Stimulated activated CD8-positive, alpha-beta memory T cell treated with anti-CD3 and anti-CD28 coated beads, Interleukin-4, amount 100 ng/mL, for 24 hours (primary cell): Measurements from ENCODE around the gene ZMIZ1.

Source experiments
- DNase-seq: peaks from one replicate; pipeline ENCODE4 v3.0.0-alpha.2; 2020; ENCODE audit warnings: low read depth

Gene ZMIZ1

GRCh38 chr10:79186486-79187120 is 117.8 kb downstream of the ZMIZ1 start:
- no peak for DNase-seq

DNA sequence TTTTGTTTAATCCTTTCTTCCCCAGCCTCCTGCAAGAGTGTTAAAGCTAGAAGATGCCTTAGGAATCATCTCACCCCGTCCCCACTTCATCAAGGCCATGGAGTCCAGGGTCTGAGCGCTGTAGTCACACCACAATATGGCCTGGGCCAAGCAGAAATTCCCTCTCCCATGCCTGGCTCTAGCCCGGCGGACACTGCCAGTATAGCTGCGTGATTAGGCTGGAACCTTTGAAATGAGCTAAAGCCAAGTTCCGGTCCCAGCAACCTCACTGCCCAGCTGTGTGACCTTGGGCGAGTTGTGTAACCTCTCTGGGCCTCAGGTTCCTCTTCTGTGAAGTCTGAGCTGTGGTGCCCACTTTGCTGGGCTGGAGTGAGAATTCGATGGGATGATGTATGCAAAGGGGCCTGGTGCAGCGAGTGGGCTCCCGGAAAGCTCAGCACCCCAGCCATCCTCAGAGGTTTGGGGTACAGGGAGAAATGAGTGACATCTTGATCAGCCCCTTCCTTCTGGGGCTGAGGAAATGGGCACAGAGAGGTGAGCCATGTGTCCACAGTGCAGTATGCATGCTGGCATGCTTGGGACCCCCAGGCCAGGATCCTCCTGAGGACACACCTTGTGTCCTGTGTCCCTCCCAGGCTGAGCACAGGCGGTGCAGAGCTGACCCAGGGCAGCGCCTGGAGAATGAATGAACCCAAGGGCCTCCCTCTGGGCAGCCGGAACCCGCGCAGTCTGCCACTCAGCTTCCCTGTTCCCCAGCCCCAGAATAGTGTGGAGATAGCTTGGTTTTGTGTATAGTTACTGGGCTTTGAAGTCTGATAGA is 118.6 kb downstream of the ZMIZ1 start:
- DNase-seq, result no peak

DNA sequence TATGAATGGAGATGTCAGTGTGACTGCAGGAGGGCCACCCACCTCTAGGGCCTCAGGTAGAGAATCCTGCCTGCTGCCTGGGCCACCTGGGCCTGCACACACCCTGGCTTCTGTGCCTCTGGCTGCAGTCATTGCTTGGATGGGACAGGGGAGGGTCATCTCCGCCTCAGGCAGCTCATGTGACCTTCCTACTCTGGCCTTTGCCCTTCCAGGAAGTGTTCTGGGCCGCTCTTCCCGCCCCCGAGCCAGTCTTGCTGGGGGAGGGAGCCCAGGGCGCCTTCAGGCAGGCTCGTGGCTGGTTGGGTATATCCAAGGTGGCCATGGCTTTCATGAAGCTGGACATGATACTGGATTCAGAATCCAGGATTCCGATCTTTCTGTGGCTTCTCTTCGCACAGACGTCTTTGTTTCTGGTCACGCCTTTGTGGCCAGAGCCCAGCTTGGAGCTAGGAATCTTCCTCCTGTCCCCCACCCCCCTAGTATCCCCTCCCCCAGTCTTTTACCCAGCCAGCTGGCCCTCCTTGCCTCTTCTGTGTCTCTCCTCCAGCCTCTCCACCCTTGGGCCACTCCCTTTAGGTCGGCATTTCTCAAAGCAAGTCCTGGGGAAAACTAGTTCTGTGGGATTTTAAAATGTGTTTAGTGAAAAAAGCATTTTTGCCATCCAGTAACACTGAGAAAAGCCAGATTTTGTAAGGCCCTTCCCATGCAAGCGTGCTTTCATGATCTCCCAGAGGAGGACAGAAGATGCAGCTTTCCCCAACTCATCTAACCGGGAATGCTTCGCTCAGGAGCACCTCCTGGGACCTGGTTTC is 119.6 kb downstream of the ZMIZ1 start:
- no peak for DNase-seq

DNA sequence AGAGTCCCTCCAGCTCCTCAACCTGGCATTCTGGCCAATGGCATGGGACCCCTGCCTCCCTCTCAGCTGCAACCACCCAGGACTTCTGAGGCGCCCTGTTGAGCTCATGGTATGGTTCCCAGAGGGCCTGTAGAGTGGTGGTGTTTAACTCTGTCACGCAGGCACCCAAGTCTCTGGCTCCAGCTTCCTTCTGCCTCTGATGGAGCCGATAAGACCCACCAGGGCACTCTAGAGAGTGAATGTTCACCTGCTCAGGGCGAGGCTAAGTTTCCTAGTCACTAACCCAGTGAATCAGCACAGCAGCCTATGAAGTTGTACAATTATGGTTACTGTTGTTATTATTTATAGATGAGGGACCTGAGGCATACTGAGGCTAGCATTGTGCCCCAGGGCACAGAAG is 120.4 kb downstream of the ZMIZ1 start:
- no peak for DNase-seq

- DNase-seq, result no peak
These were observed 121.2 kb downstream of the ZMIZ1 start for GRCh38 chr10:79189853-79190435.

- DNase-seq, result no peak
These were observed 122.0 kb downstream of the ZMIZ1 start for GRCh38 chr10:79190740-79191261.

DNA sequence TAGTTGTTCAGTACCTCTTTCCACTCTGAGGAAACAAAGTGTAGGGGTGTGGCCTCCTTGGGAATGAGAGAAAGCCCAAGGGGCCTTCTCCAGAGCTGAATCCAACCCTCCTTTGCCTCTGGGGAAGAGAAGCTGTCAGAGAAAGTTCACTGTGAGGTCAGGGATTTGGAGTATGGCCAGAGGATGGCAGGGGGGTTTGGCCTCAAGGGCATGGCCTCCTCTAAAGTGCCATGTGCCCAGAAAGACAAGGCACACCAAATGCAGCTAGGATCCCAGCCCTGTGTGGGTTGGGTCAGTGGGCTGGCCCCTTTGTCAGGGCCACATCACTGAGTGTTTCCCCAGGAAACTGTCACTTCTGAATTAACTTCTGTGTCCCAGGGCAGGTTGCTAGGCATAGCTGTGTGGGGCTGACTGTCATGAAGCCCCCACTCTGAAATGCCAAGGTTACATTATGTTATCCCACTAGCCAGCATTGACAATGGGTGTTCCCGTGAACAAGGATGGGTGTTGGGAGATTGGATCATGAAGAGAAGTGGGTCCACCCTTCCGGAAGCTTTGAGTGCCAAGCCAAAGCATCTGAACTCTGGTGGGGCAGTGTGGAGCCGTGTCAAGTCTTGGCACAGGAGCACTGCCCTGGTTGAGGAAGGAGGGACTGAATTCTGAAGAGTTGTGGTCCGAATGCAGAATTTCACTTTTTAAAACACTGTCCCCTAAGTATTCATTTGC is 123.3 kb downstream of the ZMIZ1 start:
- DNase-seq, result no peak

DNA sequence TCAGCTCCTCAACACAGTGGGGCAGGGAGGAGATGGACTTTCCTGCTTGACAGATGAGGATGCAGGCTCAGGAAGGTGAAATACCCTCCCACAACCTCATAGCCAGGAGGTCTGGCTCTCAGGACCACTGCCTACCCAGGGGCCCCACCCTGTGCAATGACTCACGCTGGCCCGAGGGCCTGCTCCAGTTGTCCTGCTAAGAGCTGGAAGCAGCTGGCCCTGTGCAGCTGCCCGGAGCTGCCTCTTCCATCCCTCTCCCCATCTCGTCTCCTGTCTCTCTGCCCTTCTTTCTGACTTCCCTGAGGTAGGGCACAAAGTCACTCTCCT is 123.9 kb downstream of the ZMIZ1 start:
- no peak for DNase-seq

DNA sequence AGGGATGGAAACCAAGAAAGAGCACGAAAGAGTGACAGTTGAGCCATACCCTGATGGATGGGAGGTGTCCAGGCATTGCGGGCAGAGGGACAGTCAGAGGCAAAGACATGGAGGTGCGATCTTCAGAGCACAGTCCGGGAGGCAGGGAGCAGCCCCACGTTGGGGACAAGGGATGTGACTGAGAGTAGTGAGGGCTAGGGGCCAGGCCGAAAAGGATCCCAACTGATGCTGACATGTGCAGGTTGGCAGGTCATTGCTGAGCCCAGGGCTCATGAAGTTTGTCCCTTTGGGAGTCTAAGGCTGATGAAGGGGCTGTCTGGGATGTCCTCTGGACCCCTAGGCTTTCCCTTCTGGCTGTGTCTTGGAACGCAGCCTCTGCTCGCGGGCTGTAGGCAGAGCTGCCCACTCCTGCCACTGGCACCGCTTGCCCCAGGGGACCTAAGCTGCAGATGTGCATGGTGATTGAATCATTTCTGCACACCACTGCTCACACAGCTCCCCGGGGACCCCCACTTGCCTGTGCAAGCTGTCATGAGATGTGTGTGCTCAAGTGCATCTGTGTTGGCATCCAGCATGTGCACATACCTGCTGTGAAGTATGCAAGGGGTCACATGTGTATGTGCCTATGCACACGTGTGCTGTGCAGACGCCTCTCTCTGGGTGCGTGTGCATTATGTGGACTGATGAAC is 125.1 kb downstream of the ZMIZ1 start:
- no peak for DNase-seq

DNA sequence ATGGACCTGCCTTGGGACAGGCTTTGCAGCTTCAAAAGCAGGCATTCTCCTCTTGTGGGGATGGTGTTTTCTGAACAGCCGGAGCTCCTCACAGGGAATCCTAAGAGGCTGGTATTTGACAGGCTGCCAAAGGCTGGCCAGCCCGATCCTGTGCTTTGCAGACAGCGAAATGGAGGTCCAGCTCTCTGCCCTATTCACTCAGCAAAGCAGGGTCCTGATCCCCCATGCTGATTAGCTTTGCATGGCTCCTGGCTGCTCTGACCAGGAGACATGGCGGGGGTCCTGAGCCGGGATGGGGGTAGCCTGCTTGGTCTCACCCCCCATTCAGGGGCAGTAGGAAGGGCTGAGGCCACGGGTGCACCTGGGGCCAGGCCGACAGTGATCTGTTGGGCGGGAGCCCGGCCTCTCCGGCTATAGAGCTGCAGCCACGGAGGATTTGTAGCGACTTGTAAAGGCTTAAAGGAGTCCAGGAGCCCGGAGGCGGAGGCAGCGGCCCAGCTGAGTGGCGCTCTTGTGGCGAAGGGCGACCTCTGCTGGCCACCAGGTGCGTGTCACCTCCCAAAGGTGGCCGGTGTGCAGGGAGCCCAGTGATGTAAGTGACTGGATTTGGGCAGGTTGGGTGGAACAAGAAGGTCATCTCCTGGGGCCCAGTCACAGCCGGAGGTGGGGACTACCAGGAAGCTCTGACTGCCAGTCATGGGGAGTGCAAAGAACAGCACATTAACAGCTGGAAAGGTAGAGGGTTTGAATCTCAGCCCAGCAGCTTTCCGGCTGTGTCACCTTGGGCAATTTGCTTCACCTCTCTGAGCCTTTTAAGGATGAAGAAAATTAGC is 126.5 kb downstream of the ZMIZ1 start:
- peak; percentile 65 for DNase-seq

DNA sequence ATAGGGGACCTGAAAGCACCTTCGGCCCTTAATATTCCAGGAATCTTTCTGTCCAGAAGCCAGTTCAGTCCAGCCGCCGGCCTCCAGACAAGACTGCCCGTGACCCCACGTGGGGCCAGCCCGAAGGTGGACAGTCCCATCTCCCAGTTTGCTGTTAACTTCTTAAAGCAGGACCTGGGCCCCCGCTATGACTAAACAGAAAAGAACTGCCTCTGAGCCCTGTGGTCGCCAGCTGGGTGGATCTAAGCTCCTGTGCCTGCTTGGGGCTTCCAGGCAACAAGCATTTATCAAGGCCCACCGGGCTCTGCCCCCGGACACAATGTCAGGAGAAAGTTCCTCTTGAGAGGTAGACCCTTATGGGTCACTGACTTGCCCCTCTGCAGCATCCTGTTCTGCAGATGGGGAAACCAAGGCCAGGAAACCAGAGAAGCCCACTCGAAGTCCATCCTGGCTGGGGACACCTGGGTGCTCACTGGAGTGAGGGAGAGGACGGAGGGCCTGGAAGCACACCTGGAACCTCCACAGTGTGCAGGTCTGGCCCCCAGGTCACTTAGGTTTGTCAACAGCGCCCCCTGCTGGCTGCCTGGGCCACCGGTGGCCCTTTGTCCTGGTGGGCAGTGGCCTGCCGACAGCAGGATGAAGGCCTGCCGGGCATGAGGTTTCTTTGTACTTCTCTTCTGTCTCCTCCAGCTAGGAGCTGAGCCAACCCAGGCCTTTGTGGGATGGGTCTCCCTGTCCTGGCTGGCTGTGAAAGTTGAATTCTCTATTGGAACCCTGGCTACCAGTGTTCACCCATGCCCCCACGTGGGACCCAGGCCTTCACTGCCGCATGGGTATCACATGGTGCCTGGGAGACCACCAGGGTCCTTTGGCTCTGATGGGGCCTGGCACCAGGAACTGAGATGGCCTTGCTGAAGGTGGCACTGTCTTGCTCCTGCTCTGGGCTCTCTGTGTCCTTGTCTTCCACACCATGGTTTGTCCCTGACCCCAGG is 128.0 kb downstream of the ZMIZ1 start:
- peak; percentile 69 for DNase-seq

GRCh38 chr10:79197558-79197957 is 128.8 kb downstream of the ZMIZ1 start:
- no peak for DNase-seq

- DNase-seq, result no peak
These were observed 131.6 kb downstream of the ZMIZ1 start for GRCh38 chr10:79200346-79200745.

DNA sequence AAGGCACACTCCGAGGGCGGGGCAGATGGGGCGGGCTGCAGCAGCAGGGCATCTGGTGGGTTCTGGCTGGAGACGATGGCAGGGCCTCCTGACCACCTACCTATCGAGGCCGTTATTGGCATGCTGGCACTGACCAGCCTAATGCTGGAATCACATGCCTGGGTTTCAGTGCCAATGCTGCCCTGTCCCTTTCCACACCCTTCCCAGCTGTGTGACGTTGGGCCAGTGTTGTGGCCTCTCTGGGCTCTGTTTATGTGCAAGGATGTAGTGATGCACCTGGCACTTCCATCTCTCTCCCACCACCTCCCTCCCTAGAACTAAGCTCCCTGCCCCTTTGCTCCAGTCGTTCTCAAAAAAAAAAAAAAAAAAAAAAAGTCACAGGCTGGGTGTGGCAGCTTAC is 132.9 kb downstream of the ZMIZ1 start:
- DNase-seq, result no peak

DNA sequence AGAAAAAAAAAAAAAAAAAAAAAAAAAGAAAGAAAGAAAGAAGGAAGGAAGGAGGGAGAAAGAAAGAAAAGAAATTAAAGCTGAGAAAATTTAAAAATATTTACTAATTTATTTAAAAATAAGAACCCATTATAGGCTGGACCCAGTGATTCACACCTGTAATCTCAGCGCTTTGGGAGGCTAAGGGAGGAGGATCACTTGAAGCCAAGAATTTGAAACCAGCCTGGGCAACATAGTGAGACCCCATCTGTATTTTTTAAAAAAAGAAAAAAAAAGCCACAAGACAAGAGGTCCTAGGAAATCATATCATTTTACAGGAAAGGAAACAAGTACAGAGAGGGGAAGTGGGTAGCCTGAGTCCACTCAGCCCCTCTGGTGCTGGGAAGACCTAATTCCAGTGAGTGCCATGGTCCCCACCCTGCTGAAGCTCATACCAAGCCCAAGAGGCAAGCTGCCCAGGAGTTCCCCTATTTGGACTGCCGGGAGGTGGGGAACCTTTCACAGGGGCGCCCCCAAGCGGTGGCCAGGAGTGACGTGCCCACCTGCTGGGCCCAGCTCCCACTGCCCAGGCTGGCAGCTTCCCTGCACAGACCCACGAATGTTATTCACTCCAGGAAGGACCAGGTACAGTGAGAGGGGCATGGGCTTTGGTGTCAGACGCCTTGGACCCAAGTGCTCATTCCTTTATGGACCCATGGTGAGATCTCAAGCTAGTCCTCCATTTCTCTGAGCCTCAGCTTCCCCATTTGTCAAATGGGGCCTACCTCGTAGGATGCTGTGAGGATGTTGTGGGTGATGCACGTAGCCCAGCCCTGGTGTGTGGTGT is 133.6 kb downstream of the ZMIZ1 start:
- DNase-seq, result peak; percentile 13

GRCh38 chr10:79203014-79203644 is 134.4 kb downstream of the ZMIZ1 start:
- DNase-seq, result no peak

- DNase-seq, result no peak
These were observed 135.1 kb downstream of the ZMIZ1 start for GRCh38 chr10:79203833-79204232.
